SK-N-SH (cell line): Measurements from ENCODE around the gene ARHGEF40. TPM values are rescaled to one million over a fixed set of nuclear protein-coding genes. Genes with fewer than 3 reads are reported as not detected.

Experiments
- CTCF ChIA-PET: fragments of 300-600, 350-600 bp; formaldehyde crosslinking; extraction: SDS; loops from one replicate; lab custom pipeline; 2021; lab: Yijun Ruan, JAX
- POLR2A ChIA-PET: fragments of 350-600 bp; sonication (Branson Sonifier 250); formaldehyde crosslinking; extraction: SDS; loops from one replicate; lab custom pipeline; 2020; ENCODE audit warnings: antibody characterized with exemption, inconsistent platforms; lab: Yijun Ruan, JAX
- DNase-seq: peaks from one replicate; pipeline ENCODE4 v3.0.0; 2012
- H2AFZ ChIP-seq: fragments of 200-600 bp; sonication (generic); 2 replicates; pipeline ENCODE4 v1.8.1; 2016; ENCODE audit warnings: antibody characterized with exemption, mild to moderate bottlenecking, low read depth
- H3F3A ChIP-seq: fragments of 200-600 bp; sonication (generic); replicated peaks from 2 replicates; pipeline ENCODE3; 2016; ENCODE audit warnings: antibody characterized with exemption, mild to moderate bottlenecking; ENCODE audit not compliant: insufficient read depth
- H3K27ac ChIP-seq, 2 experiments: fragments of 200-500 bp in 1 of 2; fragments of 200-600 bp in 1 of 2; sonication (Bioruptor generic) in 1 of 2; sonication (generic), shearing (Covaris generic) in 1 of 2; 2 replicates each; pipeline versions ENCODE4 v1.5.1 to v1.6.1; 2014 to 2016; ENCODE audit warnings: low read depth in 2 of 2, inconsistent platforms in 1 of 2, low read length in 1 of 2, mild to moderate bottlenecking in 1 of 2, mixed read lengths in 1 of 2
- H3K27me3 ChIP-seq: fragments of 200-600 bp; sonication (generic), shearing (Covaris generic); 2 replicates; pipeline ENCODE4 v1.6.1; 2016; ENCODE audit warnings: mixed run types; ENCODE audit not compliant: insufficient read depth
- H3K36me3 ChIP-seq, 2 experiments: fragments of 200-500 bp in 1 of 2; fragments of 200-600 bp in 1 of 2; sonication (Bioruptor generic) in 1 of 2; sonication (generic) in 1 of 2; replicated peaks in 1 of 2; 2 replicates each; pipeline versions ENCODE3 to v1.5.1; 2014 to 2016; ENCODE audit warnings: low read length in 1 of 2, mild to moderate bottlenecking in 1 of 2; ENCODE audit not compliant: insufficient read depth in 2 of 2, control insufficient read depth in 1 of 2
- H3K4me1 ChIP-seq, 2 experiments: fragments of 200-500 bp in 1 of 2; fragments of 200-600 bp in 1 of 2; sonication (Bioruptor generic) in 1 of 2; sonication (generic), shearing (Covaris generic) in 1 of 2; 2 replicates each; pipeline versions ENCODE4 v1.5.1 to v1.6.1; 2014 to 2016; ENCODE audit warnings: low read depth in 1 of 2, low read length in 1 of 2, mixed run types in 1 of 2; ENCODE audit not compliant: insufficient read depth in 2 of 2, control insufficient read depth in 1 of 2
- H3K4me2 ChIP-seq: fragments of 200-600 bp; sonication (generic), shearing (Covaris generic); 2 replicates; pipeline ENCODE4 v1.6.1; 2017; ENCODE audit warnings: mixed run types
- H3K4me3 ChIP-seq, 2 experiments: fragments of 200-500 bp in 1 of 2; fragments of 200-600 bp in 1 of 2; sonication (Bioruptor generic) in 1 of 2; sonication (generic), shearing (Covaris generic) in 1 of 2; 2 replicates each; pipeline versions ENCODE4 v1.5.1 to v1.8.1; 2014 to 2016; ENCODE audit warnings: low read depth in 2 of 2, inconsistent platforms in 1 of 2, low read length in 1 of 2, mild to moderate bottlenecking in 1 of 2, mixed read lengths in 1 of 2, moderate library complexity in 1 of 2
- H3K79me2 ChIP-seq: fragments of 200-600 bp; sonication (generic); 2 replicates; pipeline ENCODE4 v1.8.1; 2017; ENCODE audit warnings: mild to moderate bottlenecking; ENCODE audit not compliant: insufficient read depth
- H3K9ac ChIP-seq: fragments of 200-600 bp; sonication (generic); 2 replicates; pipeline ENCODE4 v1.6.1; 2017; ENCODE audit warnings: mixed run types
- H3K9me2 ChIP-seq: fragments of 200-600 bp; sonication (generic); 2 replicates; pipeline ENCODE4 v1.6.1; 2017; ENCODE audit warnings: mixed run types
- H3K9me3 ChIP-seq: fragments of 200-600 bp; sonication (generic); 2 replicates; pipeline ENCODE4 v1.6.1; 2017; ENCODE audit warnings: mixed run types, mild to moderate bottlenecking, moderate library complexity
- H4K20me1 ChIP-seq: fragments of 200-600 bp; sonication (generic); 2 replicates; pipeline ENCODE4 v1.6.1; 2017; ENCODE audit warnings: mild to moderate bottlenecking, mixed run types; ENCODE audit not compliant: insufficient read depth
- CHD2 ChIP-seq: fragments of 150-350 bp; IDR thresholded peaks from 2 replicates; pipeline ENCODE4 v1.6.1; 2018; ENCODE audit warnings: low read length; ENCODE audit not compliant: partially characterized antibody
- CTCF ChIP-seq: fragments of 200-600 bp; sonication (generic); IDR thresholded peaks from 2 replicates; pipeline ENCODE4 v1.6.1; 2017; ENCODE audit warnings: antibody characterized with exemption, mild to moderate bottlenecking, moderate library complexity
- ELF1 ChIP-seq: IDR thresholded peaks from 2 replicates; pipeline ENCODE4 v1.4.0; 2012
- EZH2phosphoT487 ChIP-seq: fragments of 200-600 bp; sonication (generic); IDR thresholded peaks from 2 replicates; pipeline ENCODE4 v1.6.1; 2017; ENCODE audit warnings: low read depth, mixed run types, mild to moderate bottlenecking, antibody characterized with exemption, moderate library complexity, borderline replicate concordance
- FOSL2 ChIP-seq: IDR thresholded peaks from 2 replicates; pipeline ENCODE4 v1.4.0; 2012; ENCODE audit warnings: low read depth, mild to moderate bottlenecking, moderate library complexity, borderline replicate concordance
- MAX ChIP-seq: IDR thresholded peaks from 2 replicates; pipeline ENCODE4 v1.4.0; 2012; ENCODE audit warnings: low read depth
- MEF2A ChIP-seq: IDR thresholded peaks from 2 replicates; pipeline ENCODE4 v1.4.0; 2012; ENCODE audit warnings: low read depth, borderline replicate concordance
- NFIC ChIP-seq: IDR thresholded peaks from 2 replicates; pipeline ENCODE4 v1.4.0; 2012; ENCODE audit warnings: borderline replicate concordance
- NRF1 ChIP-seq: IDR thresholded peaks from 2 replicates; pipeline ENCODE4 v1.6.1; 2012; ENCODE audit warnings: low read depth, mild to moderate bottlenecking, low read length
- PBX3 ChIP-seq: IDR thresholded peaks from 2 replicates; pipeline ENCODE4; 2012
- RFX5 ChIP-seq: IDR thresholded peaks from 2 replicates; pipeline ENCODE4 v1.6.1; 2012; ENCODE audit warnings: mild to moderate bottlenecking, improper control_type of control experiment, low read length
- RXRA ChIP-seq: IDR thresholded peaks from 2 replicates; pipeline ENCODE4 v1.4.0; 2012; ENCODE audit warnings: low read depth, mild to moderate bottlenecking, borderline replicate concordance
- SIN3A ChIP-seq: IDR thresholded peaks from 2 replicates; pipeline ENCODE4 v1.6.1; 2012; ENCODE audit warnings: low read depth, mild to moderate bottlenecking, low read length, moderate library complexity, borderline replicate concordance
- SMC3 ChIP-seq: IDR thresholded peaks from 2 replicates; pipeline ENCODE4 v1.6.1; 2012; ENCODE audit warnings: low read depth, low read length, improper control_type of control experiment
- TAF1 ChIP-seq: IDR thresholded peaks from 2 replicates; pipeline ENCODE4 v1.6.1; 2012; ENCODE audit warnings: low read depth, mild to moderate bottlenecking, low read length, moderate library complexity, borderline replicate concordance
- TCF12 ChIP-seq: IDR thresholded peaks from 2 replicates; pipeline ENCODE4 v1.4.0; 2012
- TEAD4 ChIP-seq: IDR thresholded peaks from 2 replicates; pipeline ENCODE4 v1.4.0; 2012; ENCODE audit warnings: mild to moderate bottlenecking, borderline replicate concordance; ENCODE audit not compliant: insufficient read depth
- WGBS: methylation state at CpG from one replicate; pipeline ENCODE4 v1.1.6; 2017; ENCODE audit warnings: low lambda C conversion rate; 5-methylcytosine and 5-hydroxymethylcytosine counted together
- polyA plus RNA-seq, 3 experiments: library from polyadenylated mRNA; depleted of rRNA; stranded (reverse); fragments of >200 nt; gene quantifications; 2 replicates each; pipeline ENCODE4 v1.2.3, GENCODE V29; 2012

ARHGEF40 gene
- polyA plus RNA-seq, 1 of the 3 experiments (the other 2 are of a cell fraction): 58.8 TPM

GRCh38 chr14:21089271-21089670, 19.2 kb downstream of the ARHGEF40 start:
- Histone ChIP-seq H2AFZ (no peak overlapping the region), H3K79me2 (peaks cover 5% of the 10 kb centered on the region; the same call in 1 of the 2 replicates), H3K27ac (peak overlapping the region; percentile 11 to 89; a peak in 3 of 4 replicates), H3K9me3 (no peaks in the 10 kb centered on the region), H3K9me2 (no peaks in the 10 kb centered on the region), H3K4me1 (peaks cover 15 to 31% of the 10 kb centered on the region in 2 experiments; a peak in 3 of 4 replicates), H3F3A (peaks cover 51% of the 10 kb centered on the region), H3K4me2 (no peak overlapping the region), H3K9ac (no peak overlapping the region), H3K27me3 (no peaks in the 10 kb centered on the region), H3K36me3 (peaks cover 45 to 77% of the 10 kb centered on the region in 2 experiments), H3K4me3 (no peak overlapping the region), H4K20me1 (peaks cover 11% of the 10 kb centered on the region; the same call in 1 of the 2 replicates)
- ChIA-PET POLR2A (interaction anchor here (1.1 to 1.6 kb wide), 3 partner anchors 7 to 18 kb away, joined by 3 to 11 read pairs (median 3); partner anchors contain the start of genes ARHGEF40 and ZNF219), CTCF (interaction anchor here (0.6 to 8.6 kb wide), 14 partner anchors 6 to 281 kb away, joined by 3 to 79 read pairs (median 6); partner anchors contain the start of genes ARHGEF40 and ZNF219)
- peak; percentile 16 for DNase-seq
- 67% methylated on average over 1 of the region's 1 CpG for WGBS
- TF ChIP-seq RFX5 (no peak), CHD2 (no peak), RXRA (no peak), TCF12 (no peak), TAF1 (no peak), CTCF (no peak), MEF2A (no peak), TEAD4 (no peak), ELF1 (no peak), MAX (no peak), EZH2phosphoT487 (no peak)
- TF ChIP-seq, all 33 proteins: peak for 0

- Histone ChIP-seq H3K79me2 (peaks cover 5% of the 10 kb centered on the region; the same call in 1 of the 2 replicates), H2AFZ (no peak overlapping the region), H3K9ac (no peak overlapping the region), H3K36me3 (peaks cover 40 to 71% of the 10 kb centered on the region in 2 experiments), H3K9me3 (no peaks in the 10 kb centered on the region), H3K9me2 (no peaks in the 10 kb centered on the region), H3F3A (peaks cover 49% of the 10 kb centered on the region), H3K4me3 (no peak overlapping the region), H4K20me1 (peaks cover 12% of the 10 kb centered on the region; the same call in 1 of the 2 replicates), H3K4me2 (no peak overlapping the region), H3K27ac (peak overlapping the region in 1 of 2 experiments; percentile 89; a peak in 2 of 4 replicates), H3K27me3 (no peaks in the 10 kb centered on the region), H3K4me1 (peaks cover 17 to 26% of the 10 kb centered on the region in 2 experiments)
- DNase-seq: no peak
- 88% methylated on average over 5 of the region's 5 CpGs for WGBS
- TF ChIP-seq PBX3 (no peak), ELF1 (no peak), EZH2phosphoT487 (no peak), RXRA (no peak), MEF2A (no peak), FOSL2 (no peak), SMC3 (no peak), NFIC (no peak), RFX5 (no peak), SIN3A (no peak), NRF1 (no peak)
- POLR2A ChIA-PET: interaction anchor here (1.1 to 1.6 kb wide), 3 partner anchors 8 to 19 kb away, joined by 3 to 11 read pairs (median 3); partner anchors contain the start of genes ARHGEF40 and ZNF219
- CTCF ChIA-PET: interaction anchor here (0.8 to 5.8 kb wide), 15 partner anchors 10 to 84 kb away, joined by 3 to 79 read pairs (median 6); partner anchors contain the start of gene ARHGEF40
Measured at GRCh38 chr14:21089877-21090193, 19.7 kb downstream of the ARHGEF40 start.
